Measurements from ENCODE around the gene CIPC. TPM values are rescaled to one million over a fixed set of nuclear protein-coding genes. Genes with fewer than 3 reads are reported as not detected.

CIPC gene
- total RNA-seq, 1 experiment from 2014 or later: 20.6 TPM

DNA sequence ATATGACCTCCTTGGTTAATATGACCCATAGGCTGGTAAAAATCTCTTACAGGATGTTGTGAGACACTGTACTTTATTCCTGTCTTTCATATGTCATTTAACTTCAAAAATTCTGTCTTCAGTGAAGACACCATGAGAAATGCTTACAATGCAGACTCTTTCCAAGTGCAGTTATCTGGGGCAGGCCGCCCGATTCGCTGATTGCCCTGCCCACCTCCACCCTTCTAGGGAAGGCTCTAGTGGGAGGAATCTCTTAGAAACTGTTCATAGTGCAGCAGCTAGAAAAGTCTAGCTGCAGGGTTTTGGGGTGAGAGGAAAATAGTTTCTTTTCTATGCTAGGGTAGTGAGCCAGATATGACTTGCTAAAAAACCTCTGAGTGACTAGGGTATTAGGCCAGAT, 15.0 kb upstream of the CIPC start:
- intact Hi-C loops (cut with micrococcal nuclease): no loop called here
- no TSS peak for BruUV-seq (replicated peaks)
- TF ChIP-seq FOSL1 (IDR thresholded peaks at IDR 0.05; ENCODE audit: low read depth) (no peak), POLR2AphosphoS5 (IDR thresholded peaks at IDR 0.05; ENCODE audit: low read depth, low read length) (no peak), CBX3 (IDR thresholded peaks at IDR 0.05; ENCODE audit: low read depth) (no peak)
- TF ChIP-seq, protein P1, sequence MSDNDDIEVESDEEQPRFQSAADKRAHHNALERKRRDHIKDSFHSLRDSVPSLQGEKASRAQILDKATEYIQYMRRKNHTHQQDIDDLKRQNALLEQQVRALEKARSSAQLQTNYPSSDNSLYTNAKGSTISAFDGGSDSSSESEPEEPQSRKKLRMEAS (IDR thresholded peaks at IDR 0.05): no peak

DNA sequence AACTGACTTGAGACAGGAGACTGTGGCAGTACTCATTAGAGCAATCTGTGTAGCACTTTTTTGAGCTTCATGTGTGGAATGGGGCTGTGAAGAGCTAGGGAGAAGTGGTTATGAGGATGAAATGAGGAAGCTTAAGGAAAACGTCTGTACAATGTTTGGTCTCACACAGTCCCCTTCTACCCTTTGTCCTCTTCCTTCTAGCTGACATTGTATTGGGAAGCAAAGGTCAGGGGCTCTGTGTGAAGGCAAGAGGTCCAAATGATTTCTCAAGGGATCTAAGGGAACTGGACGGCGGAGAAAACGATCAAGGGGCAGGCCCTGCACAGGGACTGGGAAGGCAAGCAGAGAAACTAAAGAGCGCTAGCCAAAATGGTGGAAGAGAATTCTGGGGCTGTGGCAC, 13.1 kb upstream of the CIPC start:
- Histone ChIP-seq H3K79me2 (ENCODE audit: insufficient read depth, low read length) (no peaks in the 10 kb centered on the region), H3K4me2 (ENCODE audit: low read length) (no peak overlapping the region), H4K20me1 (ENCODE audit: insufficient read depth) (no peaks in the 10 kb centered on the region), H3K27me3 (ENCODE audit: insufficient read depth, low read length) (no peaks in the 10 kb centered on the region), H3K9me3 (ENCODE audit: control insufficient read depth in 1 of 2, insufficient read depth in 1 of 2, low read depth in 1 of 2, low read length in 2 of 2) (peaks cover 0 to 4% of the 10 kb centered on the region in 2 experiments; a peak in 1 of 4 replicates), H3K4me3 (replicated peaks in 1 of 2; ENCODE audit: low read depth in 1 of 2, low read length in 2 of 2) (no peak overlapping the region), H3K4me1 (ENCODE audit: control insufficient read depth in 1 of 2, insufficient read depth in 2 of 2, low read length in 2 of 2) (peaks cover 22 to 27% of the 10 kb centered on the region in 2 experiments), H2AFZ (ENCODE audit: low read depth, low read length, poor library complexity, severe bottlenecking) (no peak overlapping the region), H3K36me3 (ENCODE audit: control insufficient read depth in 1 of 2, insufficient read depth in 2 of 2, low read length in 2 of 2) (no peaks in the 10 kb centered on the region), H3K9ac (ENCODE audit: low read length) (no peak overlapping the region), H3K9me2 (ENCODE audit: insufficient read depth) (no peaks in the 10 kb centered on the region), H3K27ac (ENCODE audit: low read depth, low read length) (no peak overlapping the region)
- POLR2A ChIA-PET: interaction anchor here (1.8 kb wide), 1 partner anchor 13 kb away, joined by 6 read pairs; no protein-coding TSS in a partner anchor
- TF ChIP-seq POLR2A (IDR thresholded peaks at IDR 0.05; ENCODE audit: borderline replicate concordance, extremely low read depth, insufficient read depth, insufficient read length): no peak
- no peak for TF ChIP-seq POLR2AphosphoS5 (IDR thresholded peaks at IDR 0.05; ENCODE audit: low read depth, low read length)
- TF ChIP-seq FOSL1 (IDR thresholded peaks at IDR 0.05; ENCODE audit: low read depth): no peak
- TF ChIP-seq, protein P2, sequence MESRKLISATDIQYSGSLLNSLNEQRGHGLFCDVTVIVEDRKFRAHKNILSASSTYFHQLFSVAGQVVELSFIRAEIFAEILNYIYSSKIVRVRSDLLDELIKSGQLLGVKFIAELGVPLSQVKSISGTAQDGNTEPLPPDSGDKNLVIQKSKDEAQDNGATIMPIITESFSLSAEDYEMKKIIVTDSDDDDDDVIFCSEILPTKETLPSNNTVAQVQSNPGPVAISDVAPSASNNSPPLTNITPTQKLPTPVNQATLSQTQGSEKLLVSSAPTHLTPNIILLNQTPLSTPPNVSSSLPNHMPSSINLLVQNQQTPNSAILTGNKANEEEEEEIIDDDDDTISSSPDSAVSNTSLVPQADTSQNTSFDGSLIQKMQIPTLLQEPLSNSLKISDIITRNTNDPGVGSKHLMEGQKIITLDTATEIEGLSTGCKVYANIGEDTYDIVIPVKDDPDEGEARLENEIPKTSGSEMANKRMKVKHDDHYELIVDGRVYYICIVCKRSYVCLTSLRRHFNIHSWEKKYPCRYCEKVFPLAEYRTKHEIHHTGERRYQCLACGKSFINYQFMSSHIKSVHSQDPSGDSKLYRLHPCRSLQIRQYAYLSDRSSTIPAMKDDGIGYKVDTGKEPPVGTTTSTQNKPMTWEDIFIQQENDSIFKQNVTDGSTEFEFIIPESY (IDR thresholded peaks at IDR 0.05; ENCODE audit: extremely low read depth, insufficient replicate concordance, low read length): no peak
- TF ChIP-seq, protein P3, sequence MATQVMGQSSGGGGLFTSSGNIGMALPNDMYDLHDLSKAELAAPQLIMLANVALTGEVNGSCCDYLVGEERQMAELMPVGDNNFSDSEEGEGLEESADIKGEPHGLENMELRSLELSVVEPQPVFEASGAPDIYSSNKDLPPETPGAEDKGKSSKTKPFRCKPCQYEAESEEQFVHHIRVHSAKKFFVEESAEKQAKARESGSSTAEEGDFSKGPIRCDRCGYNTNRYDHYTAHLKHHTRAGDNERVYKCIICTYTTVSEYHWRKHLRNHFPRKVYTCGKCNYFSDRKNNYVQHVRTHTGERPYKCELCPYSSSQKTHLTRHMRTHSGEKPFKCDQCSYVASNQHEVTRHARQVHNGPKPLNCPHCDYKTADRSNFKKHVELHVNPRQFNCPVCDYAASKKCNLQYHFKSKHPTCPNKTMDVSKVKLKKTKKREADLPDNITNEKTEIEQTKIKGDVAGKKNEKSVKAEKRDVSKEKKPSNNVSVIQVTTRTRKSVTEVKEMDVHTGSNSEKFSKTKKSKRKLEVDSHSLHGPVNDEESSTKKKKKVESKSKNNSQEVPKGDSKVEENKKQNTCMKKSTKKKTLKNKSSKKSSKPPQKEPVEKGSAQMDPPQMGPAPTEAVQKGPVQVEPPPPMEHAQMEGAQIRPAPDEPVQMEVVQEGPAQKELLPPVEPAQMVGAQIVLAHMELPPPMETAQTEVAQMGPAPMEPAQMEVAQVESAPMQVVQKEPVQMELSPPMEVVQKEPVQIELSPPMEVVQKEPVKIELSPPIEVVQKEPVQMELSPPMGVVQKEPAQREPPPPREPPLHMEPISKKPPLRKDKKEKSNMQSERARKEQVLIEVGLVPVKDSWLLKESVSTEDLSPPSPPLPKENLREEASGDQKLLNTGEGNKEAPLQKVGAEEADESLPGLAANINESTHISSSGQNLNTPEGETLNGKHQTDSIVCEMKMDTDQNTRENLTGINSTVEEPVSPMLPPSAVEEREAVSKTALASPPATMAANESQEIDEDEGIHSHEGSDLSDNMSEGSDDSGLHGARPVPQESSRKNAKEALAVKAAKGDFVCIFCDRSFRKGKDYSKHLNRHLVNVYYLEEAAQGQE (IDR thresholded peaks at IDR 0.05; ENCODE audit: low read depth): no peak
- TF ChIP-seq EZH2 (IDR thresholded peaks at IDR 0.05): no peak
- no peak for ATAC-seq
- intact Hi-C loops (cut with micrococcal nuclease): no loop called here
- CTCF ChIA-PET: interaction anchor here (0.7 to 2.6 kb wide), 5 partner anchors 10 to 212 kb away, joined by 4 to 10 read pairs (median 5); no protein-coding TSS in a partner anchor
- BruUV-seq (replicated peaks): no TSS peak
- RAD21 ChIA-PET (ENCODE audit: low non-redundant PET in 1 of 2, low total read pairs in 2 of 2, uncharacterized antibody in 2 of 2, unreplicated experiment in 2 of 2): interaction anchor here in 1 of 2 experiments (1.0 to 1.3 kb wide), 3 partner anchors 8 to 14 kb away, joined by 3 to 4 read pairs (median 4); no protein-coding TSS in a partner anchor
- no peak for DNase-seq (ENCODE audit: low read depth, low spot score)

More for the DNA sequence above, 15.0 kb upstream of the CIPC start:
- Histone ChIP-seq H3K36me3 (ENCODE audit: control insufficient read depth in 1 of 2, insufficient read depth in 2 of 2, low read length in 2 of 2) (no peaks in the 10 kb centered on the region), H3K79me2 (ENCODE audit: insufficient read depth, low read length) (no peaks in the 10 kb centered on the region), H3K4me1 (ENCODE audit: control insufficient read depth in 1 of 2, insufficient read depth in 2 of 2, low read length in 2 of 2) (peaks cover 13 to 18% of the 10 kb centered on the region in 2 experiments), H4K20me1 (ENCODE audit: insufficient read depth) (no peaks in the 10 kb centered on the region), H3K9ac (ENCODE audit: low read length) (no peak overlapping the region), H3K4me3 (replicated peaks in 1 of 2; ENCODE audit: low read depth in 1 of 2, low read length in 2 of 2) (no peak overlapping the region), H2AFZ (ENCODE audit: low read depth, low read length, poor library complexity, severe bottlenecking) (no peak overlapping the region), H3K9me3 (ENCODE audit: control insufficient read depth in 1 of 2, insufficient read depth in 1 of 2, low read depth in 1 of 2, low read length in 2 of 2) (peaks cover 0 to 4% of the 10 kb centered on the region in 2 experiments; a peak in 1 of 4 replicates), H3K4me2 (ENCODE audit: low read length) (no peak overlapping the region), H3K9me2 (ENCODE audit: insufficient read depth) (no peaks in the 10 kb centered on the region), H3K27ac (ENCODE audit: low read depth, low read length) (no peak overlapping the region), H3K27me3 (ENCODE audit: insufficient read depth, low read length) (no peaks in the 10 kb centered on the region)
- DNase-seq (ENCODE audit: low read depth, low spot score) (no peak), ATAC-seq (no peak)
- POLR2A ChIA-PET: no interaction called here
- CTCF ChIA-PET: no interaction called here
- RAD21 ChIA-PET (ENCODE audit: low non-redundant PET in 1 of 2, low total read pairs in 2 of 2, uncharacterized antibody in 2 of 2, unreplicated experiment in 2 of 2): interaction anchor here (0.5 to 0.6 kb wide), 2 partner anchors 211 to 217 kb away, joined by 3 to 12 read pairs; no protein-coding TSS in a partner anchor
